Measurements from ENCODE around the gene KRT5.

DNA sequence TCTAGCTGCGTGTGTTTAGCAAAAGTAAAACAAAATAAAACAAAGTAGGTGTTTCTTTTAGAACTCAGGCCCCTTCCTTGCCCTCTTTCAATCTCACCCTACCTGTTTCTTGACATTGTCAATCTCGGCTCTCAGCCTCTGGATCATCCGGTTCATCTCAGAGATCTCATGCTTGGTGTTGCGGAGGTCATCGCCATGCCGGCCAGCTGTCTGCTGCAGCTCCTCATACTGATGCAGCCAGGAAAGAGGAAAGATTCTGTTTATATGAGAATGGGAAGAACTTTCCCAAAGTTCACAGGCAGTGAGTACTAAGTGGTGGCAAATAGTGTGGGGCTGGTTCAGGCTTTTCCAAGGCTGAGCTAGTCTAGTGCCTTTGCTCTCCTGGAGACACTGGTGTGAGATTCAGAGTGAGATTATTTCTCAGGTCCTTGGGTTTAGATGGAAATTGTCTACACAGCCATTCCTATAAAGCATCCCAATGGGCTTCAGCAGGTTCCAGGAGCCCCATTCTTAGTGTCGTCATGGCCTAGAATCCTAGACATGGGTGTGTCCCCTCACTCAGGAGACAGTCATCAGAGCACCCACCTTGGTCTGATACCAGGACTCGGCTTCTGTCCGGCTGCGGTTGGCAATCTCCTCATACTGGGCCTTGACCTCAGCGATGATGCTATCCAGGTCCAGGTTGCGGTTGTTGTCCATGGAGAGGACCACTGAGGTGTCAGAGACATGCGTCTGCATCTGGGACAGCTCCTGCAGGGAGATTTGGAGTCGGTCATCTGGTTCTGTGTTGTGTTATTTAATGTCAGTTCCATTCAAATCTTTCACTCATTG is 3.0 kb downstream of the KRT5 start:
- no peak for TF ChIP-seq YY1 (IDR thresholded peaks at IDR 0.05; ENCODE audit: low read depth)
- TF ChIP-seq RFX5 (IDR thresholded peaks at IDR 0.05; ENCODE audit: low read length): no peak
- TF ChIP-seq, protein P1, sequence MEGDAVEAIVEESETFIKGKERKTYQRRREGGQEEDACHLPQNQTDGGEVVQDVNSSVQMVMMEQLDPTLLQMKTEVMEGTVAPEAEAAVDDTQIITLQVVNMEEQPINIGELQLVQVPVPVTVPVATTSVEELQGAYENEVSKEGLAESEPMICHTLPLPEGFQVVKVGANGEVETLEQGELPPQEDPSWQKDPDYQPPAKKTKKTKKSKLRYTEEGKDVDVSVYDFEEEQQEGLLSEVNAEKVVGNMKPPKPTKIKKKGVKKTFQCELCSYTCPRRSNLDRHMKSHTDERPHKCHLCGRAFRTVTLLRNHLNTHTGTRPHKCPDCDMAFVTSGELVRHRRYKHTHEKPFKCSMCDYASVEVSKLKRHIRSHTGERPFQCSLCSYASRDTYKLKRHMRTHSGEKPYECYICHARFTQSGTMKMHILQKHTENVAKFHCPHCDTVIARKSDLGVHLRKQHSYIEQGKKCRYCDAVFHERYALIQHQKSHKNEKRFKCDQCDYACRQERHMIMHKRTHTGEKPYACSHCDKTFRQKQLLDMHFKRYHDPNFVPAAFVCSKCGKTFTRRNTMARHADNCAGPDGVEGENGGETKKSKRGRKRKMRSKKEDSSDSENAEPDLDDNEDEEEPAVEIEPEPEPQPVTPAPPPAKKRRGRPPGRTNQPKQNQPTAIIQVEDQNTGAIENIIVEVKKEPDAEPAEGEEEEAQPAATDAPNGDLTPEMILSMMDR (IDR thresholded peaks at IDR 0.05): no peak
- no peak for TF ChIP-seq TAF1 (IDR thresholded peaks at IDR 0.05; ENCODE audit: borderline replicate concordance, low read depth, low read length)
- TF ChIP-seq JUND (IDR thresholded peaks at IDR 0.05): no peak
- no peak for TF ChIP-seq SIN3A (IDR thresholded peaks at IDR 0.05; ENCODE audit: borderline replicate concordance, low read depth, low read length)
- TF ChIP-seq CHD2 (IDR thresholded peaks at IDR 0.05; ENCODE audit: low read length, partially characterized antibody): no peak
- no peak for TF ChIP-seq EP300 (IDR thresholded peaks at IDR 0.05; ENCODE audit: borderline replicate concordance in 1 of 2, low read depth in 1 of 2, low read length in 1 of 2)
- no peak for TF ChIP-seq GABPA (IDR thresholded peaks at IDR 0.05; ENCODE audit: low read depth)
- no peak for TF ChIP-seq MXI1 (IDR thresholded peaks at IDR 0.05; ENCODE audit: low read depth, low read length)
- TF ChIP-seq, protein P2, sequence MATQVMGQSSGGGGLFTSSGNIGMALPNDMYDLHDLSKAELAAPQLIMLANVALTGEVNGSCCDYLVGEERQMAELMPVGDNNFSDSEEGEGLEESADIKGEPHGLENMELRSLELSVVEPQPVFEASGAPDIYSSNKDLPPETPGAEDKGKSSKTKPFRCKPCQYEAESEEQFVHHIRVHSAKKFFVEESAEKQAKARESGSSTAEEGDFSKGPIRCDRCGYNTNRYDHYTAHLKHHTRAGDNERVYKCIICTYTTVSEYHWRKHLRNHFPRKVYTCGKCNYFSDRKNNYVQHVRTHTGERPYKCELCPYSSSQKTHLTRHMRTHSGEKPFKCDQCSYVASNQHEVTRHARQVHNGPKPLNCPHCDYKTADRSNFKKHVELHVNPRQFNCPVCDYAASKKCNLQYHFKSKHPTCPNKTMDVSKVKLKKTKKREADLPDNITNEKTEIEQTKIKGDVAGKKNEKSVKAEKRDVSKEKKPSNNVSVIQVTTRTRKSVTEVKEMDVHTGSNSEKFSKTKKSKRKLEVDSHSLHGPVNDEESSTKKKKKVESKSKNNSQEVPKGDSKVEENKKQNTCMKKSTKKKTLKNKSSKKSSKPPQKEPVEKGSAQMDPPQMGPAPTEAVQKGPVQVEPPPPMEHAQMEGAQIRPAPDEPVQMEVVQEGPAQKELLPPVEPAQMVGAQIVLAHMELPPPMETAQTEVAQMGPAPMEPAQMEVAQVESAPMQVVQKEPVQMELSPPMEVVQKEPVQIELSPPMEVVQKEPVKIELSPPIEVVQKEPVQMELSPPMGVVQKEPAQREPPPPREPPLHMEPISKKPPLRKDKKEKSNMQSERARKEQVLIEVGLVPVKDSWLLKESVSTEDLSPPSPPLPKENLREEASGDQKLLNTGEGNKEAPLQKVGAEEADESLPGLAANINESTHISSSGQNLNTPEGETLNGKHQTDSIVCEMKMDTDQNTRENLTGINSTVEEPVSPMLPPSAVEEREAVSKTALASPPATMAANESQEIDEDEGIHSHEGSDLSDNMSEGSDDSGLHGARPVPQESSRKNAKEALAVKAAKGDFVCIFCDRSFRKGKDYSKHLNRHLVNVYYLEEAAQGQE (IDR thresholded peaks at IDR 0.05; ENCODE audit: low read depth, low read length): no peak

All from SK-N-SH (cell line).